Esophagus muscularis mucosa (tissue), 4 donors: ENCODE data around the gene DNM3. TPM values are rescaled to one million over a fixed set of nuclear protein-coding genes. Genes with fewer than 3 reads are reported as not detected.

Experiments used
- DNase-seq: peaks from one replicate; pipeline ENCODE4 v3.0.0-alpha.2; 2017; ENCODE audit errors: extremely low spot score
- H3K27ac ChIP-seq, 4 donors: fragments of 200-600 bp; sonication (generic); replicated peaks in 1 of 4; 1 replicate in 3 of 4; 2 replicates in 1 of 4; pipeline ENCODE4 v1.5.1; 2016 to 2019; ENCODE audit warnings: mild to moderate bottlenecking in 1 of 4
- H3K27me3 ChIP-seq, 4 donors: fragments of 200-600 bp; sonication (generic); one replicate each; pipeline versions ENCODE4 v1.5.1 to v1.6.0; 2016 to 2019
- H3K36me3 ChIP-seq, 4 donors: fragments of 200-600 bp; sonication (generic); one replicate each; pipeline ENCODE4 v1.5.1; 2016 to 2019
- H3K4me1 ChIP-seq, 4 donors: fragments of 200-600 bp; sonication (generic); one replicate each; pipeline ENCODE4 v1.5.1; 2016 to 2019
- H3K4me3 ChIP-seq, 4 donors: fragments of 200-600 bp; sonication (generic); 1 replicate in 2 of 4; 2 replicates in 2 of 4; pipeline ENCODE4 v1.5.1; 2016 to 2019; ENCODE audit warnings: mild to moderate bottlenecking in 4 of 4, moderate library complexity in 1 of 4
- H3K9me3 ChIP-seq, 4 donors: fragments of 200-600 bp; sonication (generic); 1 replicate in 3 of 4; 2 replicates in 1 of 4; pipeline ENCODE4 v1.5.1; 2016 to 2019
- CTCF ChIP-seq, 3 experiments: fragments of 200-600 bp in 2 of 3; fragments of 450-650 bp in 1 of 3; sonication (generic) in 2 of 3; IDR thresholded peaks; one replicate each; pipeline ENCODE4 v1.5.1; 2017 to 2019; ENCODE audit warnings: antibody characterized with exemption in 3 of 3, mild to moderate bottlenecking in 2 of 3, moderate library complexity in 1 of 3
- EP300 ChIP-seq: sonication (generic); formaldehyde crosslinking; IDR thresholded peaks from one replicate; pipeline ENCODE4 v1.6.1; 2017; ENCODE audit warnings: antibody characterized with exemption
- POLR2A ChIP-seq: fragments of 450-650 bp; IDR thresholded peaks from one replicate; pipeline ENCODE4 v1.6.1; 2017; ENCODE audit warnings: antibody characterized with exemption, moderate library complexity, mild to moderate bottlenecking, low read depth
- POLR2AphosphoS5 ChIP-seq, 2 donors: sonication (generic); formaldehyde crosslinking; IDR thresholded peaks; one replicate each; pipeline ENCODE4 v1.6.1; 2017; ENCODE audit warnings: antibody characterized with exemption in 2 of 2
- WGBS: methylation state at CpG from one replicate; pipeline ENCODE4 v1.1.5; 2018; 5-methylcytosine and 5-hydroxymethylcytosine counted together
- intact Hi-C: fragments of 100-400 bp; cut with DNase I; formaldehyde crosslinking; loops from one replicate; pipeline ENCODE4 v1.15.1; 2023
- total RNA-seq, 4 donors: library from RNA; depleted of rRNA; stranded (reverse); fragments of >200 nt; gene quantifications; one replicate each; pipeline versions ENCODE4 v1.1.0 to v1.2.1, GENCODE V29; 2016

Gene DNM3
- total RNA-seq, 4 donors from 2014 or later: 3.3 to 6.4 (median 3.9) TPM

- no peak overlapping the region for H3K4me3 ChIP-seq
- DNase-seq: no peak
- peaks cover 0 to 3% (median 0%) of the 10 kb centered on the region in 4 donors for H3K9me3 ChIP-seq
- TF ChIP-seq POLR2A (no peak), POLR2AphosphoS5 (IDR thresholded peaks at IDR 0.05) (no peak), CTCF (IDR thresholded peaks at IDR 0.05) (no peak), EP300 (no peak)
- H3K27ac ChIP-seq: no peak overlapping the region
- no peaks in the 10 kb centered on the region for H3K27me3 ChIP-seq
- intact Hi-C loops: no loop called here
- H3K36me3 ChIP-seq: no peaks in the 10 kb centered on the region
- no peaks in the 10 kb centered on the region for H3K4me1 ChIP-seq
Observed at GRCh38 chr1:171852272-171852671, 11.0 kb downstream of the DNM3 start.

- no peak overlapping the region for H3K4me3 ChIP-seq
- TF ChIP-seq CTCF (IDR thresholded peaks at IDR 0.05): no peak
- TF ChIP-seq EP300: no peak
- no peak for TF ChIP-seq POLR2AphosphoS5 (IDR thresholded peaks at IDR 0.05)
- TF ChIP-seq POLR2A: no peak
Observed at GRCh38 chr1:171855381-171855780, 14.1 kb downstream of the DNM3 start.

GRCh38 chr1:171858696-171859095 lies 17.4 kb downstream of the DNM3 start:
- no peaks in the 10 kb centered on the region for H3K4me1 ChIP-seq
- intact Hi-C loops: no loop called here
- no peak for DNase-seq
- H3K36me3 ChIP-seq: no peaks in the 10 kb centered on the region
- WGBS: 63% methylated on average over 3 of the region's 3 CpGs
- H3K27ac ChIP-seq: no peak overlapping the region
- no peaks in the 10 kb centered on the region for H3K27me3 ChIP-seq
- peaks cover 0 to 4% (median 0%) of the 10 kb centered on the region in 4 donors for H3K9me3 ChIP-seq
- no peak overlapping the region for H3K4me3 ChIP-seq
- TF ChIP-seq EP300 (no peak), POLR2A (no peak), POLR2AphosphoS5 (IDR thresholded peaks at IDR 0.05) (no peak), CTCF (IDR thresholded peaks at IDR 0.05) (no peak)

More at GRCh38 chr1:171855381-171855780, 14.1 kb downstream of the DNM3 start:
- H3K9me3 ChIP-seq: peaks cover 0 to 4% (median 0%) of the 10 kb centered on the region in 4 donors
- no peaks in the 10 kb centered on the region for H3K36me3 ChIP-seq
- H3K27me3 ChIP-seq: no peaks in the 10 kb centered on the region
- DNase-seq: no peak
- H3K27ac ChIP-seq: no peak overlapping the region
- no peaks in the 10 kb centered on the region for H3K4me1 ChIP-seq
- intact Hi-C loops: no loop called here
- WGBS: 94% methylated on average over 1 of the region's 1 CpG

- Histone ChIP-seq H3K27me3 (no peaks in the 10 kb centered on the region), H3K4me3 (no peak overlapping the region), H3K4me1 (no peaks in the 10 kb centered on the region), H3K36me3 (no peaks in the 10 kb centered on the region), H3K27ac (no peak overlapping the region), H3K9me3 (peaks cover 0 to 4% (median 0%) of the 10 kb centered on the region in 4 donors)
- intact Hi-C loops: loop anchor here (10.0 kb wide), 1 partner anchor 56 kb away; no protein-coding TSS in a partner anchor
- 68% methylated on average over 1 of the region's 1 CpG for WGBS
- DNase-seq: no peak
- TF ChIP-seq POLR2AphosphoS5 (IDR thresholded peaks at IDR 0.05) (no peak), EP300 (no peak), CTCF (IDR thresholded peaks at IDR 0.05) (no peak), POLR2A (no peak)
Observed at GRCh38 chr1:171860696-171861095, 19.4 kb downstream of the DNM3 start.

- intact Hi-C loops: loop anchor here (10.0 kb wide), 1 partner anchor 59 kb away; no protein-coding TSS in a partner anchor
- no peak overlapping the region for H3K4me3 ChIP-seq
- TF ChIP-seq POLR2A: no peak
- TF ChIP-seq EP300: no peak
- no peak for TF ChIP-seq CTCF (IDR thresholded peaks at IDR 0.05)
- TF ChIP-seq POLR2AphosphoS5 (IDR thresholded peaks at IDR 0.05): no peak
- H3K36me3 ChIP-seq: no peaks in the 10 kb centered on the region
- 80% methylated on average over 4 of the region's 4 CpGs for WGBS
- no peaks in the 10 kb centered on the region for H3K9me3 ChIP-seq
- no peak for DNase-seq
- H3K27ac ChIP-seq: no peak overlapping the region
- H3K27me3 ChIP-seq: no peaks in the 10 kb centered on the region
- no peaks in the 10 kb centered on the region for H3K4me1 ChIP-seq
Observed at GRCh38 chr1:171863531-171863930, 22.2 kb downstream of the DNM3 start.
